ENCODE data around the gene MROH9.

DNA sequence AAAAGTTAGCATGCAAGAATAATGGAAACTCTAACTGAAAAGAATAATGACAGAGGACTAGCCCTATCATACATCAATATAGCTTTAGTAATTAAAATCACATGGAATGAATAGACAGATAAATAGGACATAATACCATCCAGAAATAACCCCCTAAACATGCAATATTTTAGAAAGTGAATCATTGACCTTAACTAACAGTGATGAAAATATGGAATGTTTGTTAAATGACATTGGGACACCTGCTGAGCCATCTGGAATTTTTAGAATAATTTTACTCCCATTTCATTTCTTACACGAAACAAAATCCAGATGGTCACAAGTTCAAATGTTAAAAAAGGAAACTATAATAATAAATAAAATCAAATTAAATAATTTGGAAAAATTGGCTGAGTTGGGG is 102.3 kb downstream of the MROH9 start:
- TF ChIP-seq, protein P1, sequence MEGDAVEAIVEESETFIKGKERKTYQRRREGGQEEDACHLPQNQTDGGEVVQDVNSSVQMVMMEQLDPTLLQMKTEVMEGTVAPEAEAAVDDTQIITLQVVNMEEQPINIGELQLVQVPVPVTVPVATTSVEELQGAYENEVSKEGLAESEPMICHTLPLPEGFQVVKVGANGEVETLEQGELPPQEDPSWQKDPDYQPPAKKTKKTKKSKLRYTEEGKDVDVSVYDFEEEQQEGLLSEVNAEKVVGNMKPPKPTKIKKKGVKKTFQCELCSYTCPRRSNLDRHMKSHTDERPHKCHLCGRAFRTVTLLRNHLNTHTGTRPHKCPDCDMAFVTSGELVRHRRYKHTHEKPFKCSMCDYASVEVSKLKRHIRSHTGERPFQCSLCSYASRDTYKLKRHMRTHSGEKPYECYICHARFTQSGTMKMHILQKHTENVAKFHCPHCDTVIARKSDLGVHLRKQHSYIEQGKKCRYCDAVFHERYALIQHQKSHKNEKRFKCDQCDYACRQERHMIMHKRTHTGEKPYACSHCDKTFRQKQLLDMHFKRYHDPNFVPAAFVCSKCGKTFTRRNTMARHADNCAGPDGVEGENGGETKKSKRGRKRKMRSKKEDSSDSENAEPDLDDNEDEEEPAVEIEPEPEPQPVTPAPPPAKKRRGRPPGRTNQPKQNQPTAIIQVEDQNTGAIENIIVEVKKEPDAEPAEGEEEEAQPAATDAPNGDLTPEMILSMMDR (IDR thresholded peaks at IDR 0.05; ENCODE audit: control extremely low read depth in 1 of 3, insufficient read depth in 1 of 3, low read depth in 1 of 3, low read length in 3 of 3) = no peak
- TF ChIP-seq, protein P2, sequence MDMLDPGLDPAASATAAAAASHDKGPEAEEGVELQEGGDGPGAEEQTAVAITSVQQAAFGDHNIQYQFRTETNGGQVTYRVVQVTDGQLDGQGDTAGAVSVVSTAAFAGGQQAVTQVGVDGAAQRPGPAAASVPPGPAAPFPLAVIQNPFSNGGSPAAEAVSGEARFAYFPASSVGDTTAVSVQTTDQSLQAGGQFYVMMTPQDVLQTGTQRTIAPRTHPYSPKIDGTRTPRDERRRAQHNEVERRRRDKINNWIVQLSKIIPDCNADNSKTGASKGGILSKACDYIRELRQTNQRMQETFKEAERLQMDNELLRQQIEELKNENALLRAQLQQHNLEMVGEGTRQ (IDR thresholded peaks at IDR 0.05; ENCODE audit: low read length) = no peak
- TF ChIP-seq GTF2F1 (IDR thresholded peaks at IDR 0.05; ENCODE audit: borderline replicate concordance, low read depth, low read length) (no peak), JUN (IDR thresholded peaks at IDR 0.05; ENCODE audit: low read depth, low read length) (no peak), POLR2AphosphoS5 (IDR thresholded peaks at IDR 0.05; ENCODE audit: low read depth, low read length) (no peak), CHD2 (IDR thresholded peaks at IDR 0.05; ENCODE audit: low read length) (no peak)
